Stomach (tissue), 9 donors: ENCODE data around the gene C1QTNF8. TPM values are rescaled to one million over a fixed set of nuclear protein-coding genes. Genes with fewer than 3 reads are reported as not detected.

Experiments used
- DNase-seq, 2 donors: peaks; one replicate each; pipeline versions ENCODE4 v3.0.0 to v3.0.0-alpha.2; 2013 to 2019
- H3K27ac ChIP-seq, 5 donors: fragments of 200-600 bp in 4 of 5; sonication (generic) in 4 of 5; one replicate each; pipeline ENCODE4 v1.5.1; 2013 to 2019; ENCODE audit warnings: mild to moderate bottlenecking in 1 of 5, moderate library complexity in 1 of 5
- H3K27me3 ChIP-seq, 3 donors: fragments of 200-600 bp; sonication (generic); one replicate each; pipeline ENCODE4 v1.5.1; 2017 to 2019; ENCODE audit warnings: mixed run types in 1 of 3
- H3K36me3 ChIP-seq, 4 donors: fragments of 200-600 bp; sonication (generic); 1 replicate in 3 of 4; 2 replicates in 1 of 4; pipeline ENCODE4 v1.5.1; 2016 to 2019
- H3K4me1 ChIP-seq, 4 donors: fragments of 200-600 bp; sonication (generic); one replicate each; pipeline ENCODE4 v1.5.1; 2016 to 2019
- H3K4me3 ChIP-seq, 4 donors: fragments of 200-600 bp; sonication (generic) in 3 of 4; one replicate each; pipeline ENCODE4 v1.5.1; 2016 to 2019; ENCODE audit warnings: mild to moderate bottlenecking in 1 of 4
- H3K9me3 ChIP-seq, 4 donors: fragments of 200-600 bp; sonication (generic); one replicate each; pipeline ENCODE4 v1.5.1; 2016 to 2019
- EP300 ChIP-seq: sonication (generic); formaldehyde crosslinking; IDR thresholded peaks from one replicate; pipeline ENCODE4 v1.6.1; 2017; ENCODE audit warnings: antibody characterized with exemption
- POLR2A ChIP-seq, 4 donors: fragments of 450-650 bp; IDR thresholded peaks; one replicate each; pipeline ENCODE4 v1.6.1; 2016; ENCODE audit warnings: antibody characterized with exemption in 4 of 4, control low read depth in 2 of 4, mild to moderate bottlenecking in 1 of 4, moderate library complexity in 1 of 4
- POLR2AphosphoS5 ChIP-seq, 3 donors: sonication (generic); formaldehyde crosslinking; IDR thresholded peaks; one replicate each; pipeline ENCODE4 v1.6.1; 2016; ENCODE audit warnings: antibody characterized with exemption in 3 of 3
- WGBS, 5 donors: extraction: QIAGEN DNeasy Blood & Tissue Kit in 3 of 5; methylation state at CpG; one replicate each; pipeline versions ENCODE4 v1.1.5 to v1.1.7; 2013 to 2018; 5-methylcytosine and 5-hydroxymethylcytosine counted together
- intact Hi-C: fragments of 100-400 bp; cut with DNase I; formaldehyde crosslinking; loops from one replicate; pipeline ENCODE4 v1.15.1; 2023; ENCODE audit warnings: low total_unique reads
- polyA plus RNA-seq, 3 donors: library from polyadenylated mRNA; stranded (reverse); fragments of 200-250 nt; gene quantifications; one replicate each; pipeline ENCODE4 v1.2.3, GENCODE V29; 2013
- total RNA-seq, 5 donors: library from RNA; depleted of rRNA; stranded (reverse); fragments of >200 nt; gene quantifications; one replicate each; pipeline versions ENCODE4 v1.1.0 to v1.2.3, GENCODE V29; 2014 to 2016
- TF ChIP-seq, protein P1 (sequence below), 7 experiments: fragments of 450-650 bp in 4 of 7; fragments of 200-600 bp in 3 of 7; sonication (generic) in 3 of 7; IDR thresholded peaks; one replicate each; pipeline ENCODE4 v1.5.1; 2016 to 2019; ENCODE audit warnings: antibody characterized with exemption in 7 of 7, control low read depth in 2 of 7, mild to moderate bottlenecking in 1 of 7
- donor health status: healthy with polysubstance abuse.
- donor health status: Bipolar disorder and iron deficiency.
- donor health status: healthy.

C1QTNF8 gene
- total and polyA plus RNA-seq, 8 donors: not detected

DNA sequence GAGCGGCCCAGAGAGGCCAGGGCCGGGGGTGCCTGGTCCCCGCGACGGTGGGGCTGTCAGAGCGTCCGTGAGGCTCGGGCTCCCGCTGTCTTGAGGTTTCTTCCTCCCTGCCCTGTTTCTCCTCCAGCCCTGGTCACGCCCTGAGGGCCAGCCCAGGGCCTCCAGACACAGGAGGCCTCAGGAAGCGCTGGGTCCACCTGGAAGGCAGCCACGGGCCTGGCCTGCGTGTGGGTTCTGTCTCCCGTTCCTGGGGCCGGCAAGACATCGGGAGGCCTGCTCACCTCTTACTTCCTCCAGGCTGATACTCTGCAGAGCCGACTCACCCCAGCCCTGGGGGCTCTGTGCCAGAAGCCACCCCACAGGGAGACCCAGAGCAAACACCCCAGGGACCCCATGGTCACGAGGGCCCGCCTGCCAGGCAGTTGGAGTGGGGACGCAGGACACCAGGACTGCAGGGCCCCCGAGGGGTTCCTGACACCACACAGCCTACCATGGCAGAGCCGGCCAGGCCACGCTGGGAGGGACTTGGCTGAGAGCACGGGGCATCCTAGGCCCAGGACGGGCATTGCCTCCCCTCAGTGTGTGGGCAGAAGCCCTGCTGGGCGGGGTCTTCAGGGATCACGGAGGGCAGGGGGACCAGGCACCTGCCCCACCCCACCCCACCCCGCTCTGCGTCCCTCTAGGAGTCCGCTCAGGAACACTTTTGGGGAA is 37.9 kb upstream of the C1QTNF8 start:
- Histone ChIP-seq H3K9me3 (no peaks in the 10 kb centered on the region), H3K4me3 (no peak overlapping the region), H3K4me1 (peaks cover 0 to 25% (median 20%) of the 10 kb centered on the region in 4 donors), H3K27ac (no peak overlapping the region), H3K36me3 (no peaks in the 10 kb centered on the region), H3K27me3 (peaks cover 0 to 36% (median 4%) of the 10 kb centered on the region in 3 donors)
- DNase-seq: no peak
- TF ChIP-seq POLR2AphosphoS5 (IDR thresholded peaks at IDR 0.05) (no peak), POLR2A (IDR thresholded peaks at IDR 0.05) (no peak), EP300 (no peak)
- TF ChIP-seq, protein P1, sequence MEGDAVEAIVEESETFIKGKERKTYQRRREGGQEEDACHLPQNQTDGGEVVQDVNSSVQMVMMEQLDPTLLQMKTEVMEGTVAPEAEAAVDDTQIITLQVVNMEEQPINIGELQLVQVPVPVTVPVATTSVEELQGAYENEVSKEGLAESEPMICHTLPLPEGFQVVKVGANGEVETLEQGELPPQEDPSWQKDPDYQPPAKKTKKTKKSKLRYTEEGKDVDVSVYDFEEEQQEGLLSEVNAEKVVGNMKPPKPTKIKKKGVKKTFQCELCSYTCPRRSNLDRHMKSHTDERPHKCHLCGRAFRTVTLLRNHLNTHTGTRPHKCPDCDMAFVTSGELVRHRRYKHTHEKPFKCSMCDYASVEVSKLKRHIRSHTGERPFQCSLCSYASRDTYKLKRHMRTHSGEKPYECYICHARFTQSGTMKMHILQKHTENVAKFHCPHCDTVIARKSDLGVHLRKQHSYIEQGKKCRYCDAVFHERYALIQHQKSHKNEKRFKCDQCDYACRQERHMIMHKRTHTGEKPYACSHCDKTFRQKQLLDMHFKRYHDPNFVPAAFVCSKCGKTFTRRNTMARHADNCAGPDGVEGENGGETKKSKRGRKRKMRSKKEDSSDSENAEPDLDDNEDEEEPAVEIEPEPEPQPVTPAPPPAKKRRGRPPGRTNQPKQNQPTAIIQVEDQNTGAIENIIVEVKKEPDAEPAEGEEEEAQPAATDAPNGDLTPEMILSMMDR (IDR thresholded peaks at IDR 0.05): no peak
- WGBS, 5 donors: 34 to 52% (median 39%) methylated on average over 25 to 30 of the region's 30 CpGs; no CpG with 5 or more reads in 1 of the 5 donors
- intact Hi-C loops: no loop called here

DNA sequence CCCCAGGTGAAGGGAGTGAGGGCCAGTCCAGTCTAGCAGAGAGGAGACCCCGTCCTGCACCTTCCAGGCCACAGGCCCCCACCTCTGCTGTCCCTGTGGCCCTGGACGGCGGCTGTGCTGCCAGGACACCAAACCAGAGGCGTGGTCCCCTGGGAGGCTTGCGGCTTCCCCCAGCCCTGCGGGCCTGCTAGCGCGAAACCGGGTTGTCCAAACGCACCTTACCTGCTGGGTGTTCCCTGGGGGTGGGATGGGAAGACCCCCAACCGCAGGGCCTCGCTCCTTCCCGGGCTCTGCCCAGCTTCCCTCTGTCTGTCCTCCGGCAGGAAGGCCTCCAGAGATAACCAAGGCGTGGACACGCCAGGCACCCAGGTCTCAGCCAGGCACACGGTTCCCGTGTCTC is 37.2 kb upstream of the C1QTNF8 start:
- DNase-seq: no peak
- Histone ChIP-seq H3K9me3 (no peaks in the 10 kb centered on the region), H3K27me3 (peaks cover 0 to 36% (median 4%) of the 10 kb centered on the region in 3 donors), H3K36me3 (no peaks in the 10 kb centered on the region), H3K27ac (no peak overlapping the region), H3K4me3 (no peak overlapping the region), H3K4me1 (peaks cover 0 to 25% (median 20%) of the 10 kb centered on the region in 4 donors)
- intact Hi-C loops: no loop called here
- TF ChIP-seq, protein P1 (IDR thresholded peaks at IDR 0.05): no peak
- TF ChIP-seq EP300: no peak
- no peak for TF ChIP-seq POLR2AphosphoS5 (IDR thresholded peaks at IDR 0.05)
- TF ChIP-seq POLR2A (IDR thresholded peaks at IDR 0.05): no peak
- 58 to 83% (median 64%) methylated on average over 7 to 18 of the region's 18 CpGs for WGBS, 5 donors

DNA sequence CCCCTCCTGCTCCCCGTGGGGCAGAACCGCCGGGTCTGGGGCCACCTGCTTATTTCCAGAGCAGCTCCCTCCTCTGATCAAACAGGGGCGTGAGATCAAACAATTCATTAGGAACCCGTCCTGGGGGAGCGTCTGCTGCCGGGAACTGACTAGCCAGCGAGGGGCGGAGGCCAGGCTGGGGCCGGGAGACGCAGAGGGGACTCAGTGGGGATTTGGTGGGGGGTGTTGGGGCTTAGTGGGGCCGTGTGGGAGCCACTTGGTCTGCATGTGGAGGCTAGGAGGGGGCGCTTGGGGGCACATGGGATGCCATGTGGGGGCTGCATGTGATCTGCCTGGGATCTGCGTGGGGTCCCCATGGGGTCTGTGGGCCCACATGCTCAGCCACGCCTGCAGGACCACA is 36.4 kb upstream of the C1QTNF8 start:
- Histone ChIP-seq H3K4me3 (no peak overlapping the region), H3K36me3 (no peaks in the 10 kb centered on the region), H3K27ac (no peak overlapping the region), H3K4me1 (peaks cover 0 to 25% (median 20%) of the 10 kb centered on the region in 4 donors), H3K9me3 (no peaks in the 10 kb centered on the region), H3K27me3 (peaks cover 0 to 42% (median 4%) of the 10 kb centered on the region in 3 donors)
- WGBS, 5 donors: 43 to 59% (median 46%) methylated on average over 9 to 15 of the region's 15 CpGs
- no peak for DNase-seq
- intact Hi-C loops: no loop called here
- TF ChIP-seq, protein P1 (IDR thresholded peaks at IDR 0.05): no peak
- TF ChIP-seq POLR2A (IDR thresholded peaks at IDR 0.05) (no peak), POLR2AphosphoS5 (IDR thresholded peaks at IDR 0.05) (no peak), EP300 (no peak)

DNA sequence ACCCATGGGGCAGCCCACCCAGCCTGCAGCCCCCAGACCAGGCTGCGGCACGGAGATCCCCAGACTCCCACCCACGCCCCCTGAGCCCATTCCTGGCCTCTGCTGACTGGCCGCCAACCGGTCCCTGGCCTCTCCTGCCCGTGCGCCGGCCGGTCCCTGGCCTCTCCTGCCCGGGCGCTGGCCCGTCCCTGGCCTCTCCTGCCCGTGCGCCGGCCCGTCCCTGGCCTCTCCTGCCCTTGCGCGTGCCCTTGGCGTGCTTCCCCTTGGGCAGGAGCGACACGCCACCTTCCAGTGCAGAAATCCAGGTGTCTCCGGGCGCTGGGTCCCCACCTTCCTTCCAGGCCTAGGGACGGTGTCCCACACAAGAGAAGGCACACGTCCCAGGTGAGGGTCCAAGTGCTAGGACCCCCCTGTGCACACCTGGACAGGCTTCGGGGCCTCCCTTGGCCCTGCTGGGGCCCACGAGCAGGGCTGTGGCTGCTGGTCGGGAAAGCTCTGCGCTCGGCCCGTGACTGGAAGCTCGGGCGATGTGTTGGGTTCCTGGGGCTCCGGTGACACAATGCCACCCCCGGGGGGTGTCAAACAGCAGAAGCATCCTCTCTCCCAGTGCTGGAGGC is 35.4 kb upstream of the C1QTNF8 start:
- no peaks in the 10 kb centered on the region for H3K36me3 ChIP-seq
- peaks cover 0 to 25% (median 20%) of the 10 kb centered on the region in 4 donors for H3K4me1 ChIP-seq
- H3K9me3 ChIP-seq: no peaks in the 10 kb centered on the region
- intact Hi-C loops: no loop called here
- TF ChIP-seq EP300 (no peak), POLR2A (IDR thresholded peaks at IDR 0.05) (no peak), POLR2AphosphoS5 (IDR thresholded peaks at IDR 0.05) (no peak)
- TF ChIP-seq, protein P1 (IDR thresholded peaks at IDR 0.05): no peak
- H3K27me3 ChIP-seq: peaks cover 0 to 52% (median 4%) of the 10 kb centered on the region in 3 donors
- no peak overlapping the region for H3K27ac ChIP-seq
- no peak overlapping the region for H3K4me3 ChIP-seq
- DNase-seq: no peak
- 90 to 93% (median 92%) methylated on average over 24 to 35 of the region's 35 CpGs for WGBS, 5 donors
